IMR-90 (cell line): ENCODE measurements around the gene POMT1.

Source experiments
- CEBPB ChIP-seq: IDR thresholded peaks from 2 replicates; pipeline ENCODE4 v1.6.1; 2012; ENCODE audit warnings: low read depth, low read length, improper control_type of control experiment
- CHD1 ChIP-seq: IDR thresholded peaks from 2 replicates; pipeline ENCODE4 v1.6.1; 2012; ENCODE audit warnings: low read depth, low read length, improper control_type of control experiment
- CTCF ChIP-seq: conservative IDR thresholded peaks from 2 replicates; pipeline ENCODE4 v1.5.1; 2012; ENCODE audit warnings: mild to moderate bottlenecking, low read depth, low read length, improper control_type of control experiment
- ELK1 ChIP-seq: fragments of 150-350 bp; IDR thresholded peaks from 2 replicates; pipeline ENCODE4 v1.6.1; 2016; ENCODE audit warnings: low read depth, mild to moderate bottlenecking, low read length, moderate library complexity, borderline replicate concordance
- FOS ChIP-seq: fragments of 150-350 bp; IDR thresholded peaks from 2 replicates; pipeline ENCODE4 v1.6.1; 2016; ENCODE audit warnings: low read depth, low read length
- MXI1 ChIP-seq: IDR thresholded peaks from 2 replicates; pipeline ENCODE4 v1.6.1; 2012; ENCODE audit warnings: low read depth, mild to moderate bottlenecking, low read length, moderate library complexity, borderline replicate concordance
- NFE2L2 ChIP-seq: fragments of 150-350 bp; IDR thresholded peaks from 2 replicates; pipeline ENCODE4 v1.6.1; 2016; ENCODE audit warnings: low read depth, mild to moderate bottlenecking, low read length
- POLR2A ChIP-seq: IDR thresholded peaks from 2 replicates; pipeline ENCODE4 v1.6.1; 2012; ENCODE audit warnings: mild to moderate bottlenecking, low read depth, low read length
- RAD21 ChIP-seq: IDR thresholded peaks from 2 replicates; pipeline ENCODE4 v1.6.1; 2012; ENCODE audit warnings: low read length, improper control_type of control experiment
- RCOR1 ChIP-seq: IDR thresholded peaks from 2 replicates; pipeline ENCODE4 v1.6.1; 2012; ENCODE audit warnings: mild to moderate bottlenecking, low read length, improper control_type of control experiment; ENCODE audit not compliant: insufficient replicate concordance
- RFX5 ChIP-seq: IDR thresholded peaks from 2 replicates; pipeline ENCODE4 v1.8.0; 2012; ENCODE audit warnings: low read depth, mild to moderate bottlenecking, low read length, moderate library complexity
- USF2 ChIP-seq: fragments of 150-350 bp; IDR thresholded peaks from 2 replicates; pipeline ENCODE4 v1.6.1; 2017; ENCODE audit warnings: mild to moderate bottlenecking, antibody characterized with exemption, low read length, low read depth

GRCh38 chr9:131521822-131522221 is 19.1 kb downstream of the POMT1 start:
- TF ChIP-seq CTCF, result no peak
- no peak for TF ChIP-seq POLR2A
- TF ChIP-seq USF2, result no peak
- no peak for TF ChIP-seq NFE2L2
- no peak for TF ChIP-seq ELK1
- TF ChIP-seq RAD21, result no peak
- no peak for TF ChIP-seq CHD1
- no peak for TF ChIP-seq FOS
- no peak for TF ChIP-seq MXI1
- TF ChIP-seq RCOR1, result no peak
- TF ChIP-seq CEBPB, result no peak
- TF ChIP-seq RFX5, result no peak
